HG02798 (cell line): ENCODE data around the gene CST6.

Experiments
- ATAC-seq: cut with Tn5 transposase; IDR thresholded peaks from one replicate; pipeline ENCODE4 v1.9.1; 2021; ENCODE audit warnings: mild to moderate bottlenecking; ENCODE audit not compliant: unreplicated experiment, poor library complexity

Gene CST6

DNA sequence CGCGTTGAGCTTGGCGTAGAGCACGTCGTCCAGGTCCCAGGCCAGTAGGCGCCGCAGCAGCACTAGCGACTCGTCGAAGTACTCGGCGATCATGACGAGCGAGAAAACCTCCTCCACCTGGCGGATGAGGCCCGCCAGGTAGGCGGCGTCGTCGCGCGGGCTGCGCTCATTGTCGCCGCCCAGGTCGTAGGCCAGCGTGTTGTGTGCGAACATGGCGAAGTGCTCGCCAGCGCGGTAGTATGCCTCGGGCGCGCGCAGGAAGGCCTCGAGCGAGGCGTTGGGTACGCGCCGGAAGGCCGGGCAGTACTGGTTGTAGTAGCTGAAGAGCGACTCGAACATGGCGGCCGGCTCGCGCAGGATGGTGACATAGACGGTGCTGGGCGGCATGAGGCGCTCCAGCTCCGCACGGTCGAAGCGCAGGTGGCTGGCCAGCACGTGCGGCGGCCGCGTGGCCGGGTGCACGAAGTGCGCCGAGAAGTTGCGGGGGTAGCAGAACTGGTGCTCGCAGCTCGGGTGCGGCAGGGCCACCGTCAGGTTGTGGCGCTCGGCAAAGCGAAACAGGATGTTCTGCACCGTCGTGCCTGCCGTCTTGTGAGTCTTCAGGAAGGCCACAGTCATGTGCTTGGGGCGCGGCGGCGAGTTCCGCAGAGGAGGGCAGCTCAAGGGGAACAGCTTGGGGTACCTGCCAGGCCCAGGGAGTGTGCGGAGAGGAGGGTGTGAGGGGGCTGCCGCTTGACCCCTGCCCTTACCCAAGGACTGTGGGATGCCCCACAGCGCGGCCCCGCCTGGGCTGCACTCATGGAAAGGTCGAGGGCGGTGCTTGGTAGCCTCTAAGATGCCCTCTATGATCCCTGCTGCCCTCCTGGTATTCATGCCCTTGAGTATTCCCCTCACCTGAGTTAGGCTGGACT is 31.4 kb downstream of the CST6 start:
- no peak for ATAC-seq

DNA sequence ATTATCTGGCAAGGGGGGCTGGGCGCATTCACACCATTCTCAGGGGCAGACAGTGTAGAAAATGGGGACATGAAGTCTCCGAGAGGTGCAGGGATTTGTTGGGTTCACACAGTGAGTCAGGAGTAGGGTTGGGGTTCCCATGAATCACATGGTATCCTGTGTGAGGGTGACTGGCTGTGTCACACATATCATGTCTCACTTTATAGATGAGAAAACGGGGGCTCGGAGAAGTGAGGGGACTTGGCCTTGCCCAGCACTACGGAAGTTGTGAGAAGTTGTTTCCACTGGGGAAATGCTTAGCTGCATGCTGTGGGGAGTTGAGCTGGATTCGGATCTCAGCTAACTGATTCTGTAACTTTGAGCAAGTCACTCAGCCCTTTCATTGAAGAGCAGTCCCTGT is 32.9 kb downstream of the CST6 start:
- ATAC-seq, result no peak

DNA sequence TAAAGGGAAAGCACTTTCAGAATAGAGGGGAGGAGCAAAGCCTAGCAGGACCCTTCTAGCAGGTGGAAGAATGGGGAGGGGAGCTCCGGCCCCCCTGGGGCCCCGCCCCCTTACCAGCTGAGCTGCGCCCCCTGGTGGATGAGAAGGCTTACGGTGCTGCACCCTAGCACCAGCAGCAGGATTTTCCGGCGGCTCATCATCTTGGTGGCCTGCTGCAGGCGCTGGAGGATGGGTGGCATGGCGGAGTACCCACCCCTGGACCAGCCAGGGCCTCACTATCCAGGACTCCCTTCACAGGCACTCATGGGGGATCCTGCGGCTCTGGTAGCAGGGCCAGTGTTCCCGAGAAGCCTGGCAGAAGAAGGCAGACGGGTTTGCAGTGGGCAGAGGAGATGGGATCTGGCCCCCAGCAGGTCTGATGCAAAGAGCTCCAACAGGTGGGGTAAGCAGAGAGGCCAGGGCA is 33.4 kb downstream of the CST6 start:
- ATAC-seq, result peak; percentile 63

DNA sequence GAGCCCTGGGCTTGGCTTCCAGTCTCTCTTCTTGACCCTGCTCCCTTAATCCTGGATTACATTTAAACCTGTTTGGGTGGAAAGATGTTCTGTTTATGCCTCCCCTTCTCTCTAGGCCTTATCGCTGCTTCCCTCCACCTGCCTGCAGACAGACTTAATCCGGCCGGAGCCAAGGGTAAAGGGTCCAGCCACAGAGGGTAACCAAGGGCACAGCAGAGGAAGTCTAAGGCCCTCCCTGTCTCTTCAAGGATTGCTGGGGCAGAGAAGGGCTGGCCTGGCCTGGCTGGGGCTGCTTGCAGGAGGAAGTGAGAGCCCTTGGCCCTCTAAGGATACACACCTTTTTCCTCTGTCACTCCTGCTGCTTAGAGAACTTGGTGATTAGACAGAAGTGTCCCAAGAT is 35.1 kb downstream of the CST6 start:
- ATAC-seq, result no peak

DNA sequence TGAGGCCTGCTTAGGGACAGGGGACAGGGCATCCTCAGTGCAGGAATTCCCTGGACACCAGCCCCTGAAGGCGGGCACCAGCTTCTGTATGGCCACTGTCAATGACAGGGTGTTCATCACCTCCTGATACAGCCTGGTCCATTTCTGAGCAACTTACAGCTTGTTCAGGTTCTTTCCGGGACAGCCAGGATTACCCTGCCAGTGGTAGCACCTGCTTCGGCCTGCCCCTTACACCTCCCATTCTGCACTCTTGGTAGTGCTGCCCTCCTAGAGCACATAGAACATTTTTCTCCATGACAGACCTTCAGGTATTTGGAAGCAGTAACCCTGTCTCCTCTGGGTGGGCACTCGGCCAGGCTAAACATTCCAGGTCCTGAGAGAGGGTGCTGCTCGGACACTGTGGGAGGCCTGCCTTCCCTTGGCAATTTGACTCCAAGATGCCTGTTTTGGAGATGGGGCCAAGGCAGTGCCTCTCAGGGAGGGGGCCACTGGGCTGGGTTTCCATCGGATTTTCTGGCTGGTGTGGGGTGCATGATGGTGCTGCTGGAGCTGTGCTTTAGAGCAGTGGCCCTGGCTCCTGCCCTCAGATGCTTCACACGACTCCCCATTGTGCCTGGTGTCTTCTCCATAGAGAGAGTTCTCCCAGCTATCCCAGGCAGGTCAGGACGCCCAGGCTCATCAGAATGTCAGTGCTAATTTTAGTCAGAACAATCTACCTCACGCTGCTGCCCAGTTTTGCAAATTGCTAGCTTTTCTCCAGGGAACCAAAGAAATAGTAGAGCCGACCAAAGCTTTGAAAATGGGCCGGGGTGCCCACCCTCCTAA is 35.9 kb downstream of the CST6 start:
- ATAC-seq, result no peak

DNA sequence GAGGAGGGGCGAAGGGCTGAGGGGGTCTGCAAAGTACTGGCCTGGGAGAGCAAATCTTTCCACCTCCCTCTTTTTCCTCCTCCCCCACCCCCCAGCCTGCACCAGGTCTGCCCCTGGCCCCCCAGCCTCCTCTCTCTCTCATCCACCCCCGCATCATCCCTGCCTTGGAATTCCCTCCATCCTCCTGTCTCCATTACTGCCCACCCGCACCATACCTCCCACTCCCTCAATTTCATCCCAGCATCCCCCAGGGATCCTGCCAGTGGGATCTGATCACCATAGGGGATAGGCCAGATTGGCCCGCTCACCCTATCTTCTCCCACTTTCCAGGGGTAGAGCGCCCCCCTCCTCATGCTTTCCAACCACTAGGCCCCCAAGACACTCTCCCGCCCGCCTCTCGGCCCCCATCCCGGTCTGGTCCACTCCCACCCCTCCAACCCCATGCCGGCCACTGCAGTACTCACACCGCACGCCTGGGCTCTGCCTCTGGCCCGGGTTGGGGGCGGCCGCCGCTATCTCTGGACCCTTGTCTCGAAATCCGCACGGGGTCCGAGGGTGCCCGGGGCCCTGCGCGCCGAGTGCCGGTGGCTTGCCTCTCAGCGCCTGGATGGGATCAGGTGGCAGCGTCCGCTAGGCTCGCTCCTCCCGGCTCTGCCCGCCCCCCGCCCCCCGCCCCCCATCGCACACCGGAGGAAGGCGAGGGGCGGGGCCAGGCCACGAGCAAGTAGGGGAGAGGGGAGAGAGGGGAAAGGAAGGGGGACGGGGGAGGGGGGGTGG is 36.9 kb downstream of the CST6 start, which contains the start of gene GAL3ST3:
TSS of gene GAL3ST3 (minus strand) at position 615 of the 777 bp plus-strand sequence. CDS start 3,746 bp downstream, outside the sequence.
- no peak for ATAC-seq

DNA sequence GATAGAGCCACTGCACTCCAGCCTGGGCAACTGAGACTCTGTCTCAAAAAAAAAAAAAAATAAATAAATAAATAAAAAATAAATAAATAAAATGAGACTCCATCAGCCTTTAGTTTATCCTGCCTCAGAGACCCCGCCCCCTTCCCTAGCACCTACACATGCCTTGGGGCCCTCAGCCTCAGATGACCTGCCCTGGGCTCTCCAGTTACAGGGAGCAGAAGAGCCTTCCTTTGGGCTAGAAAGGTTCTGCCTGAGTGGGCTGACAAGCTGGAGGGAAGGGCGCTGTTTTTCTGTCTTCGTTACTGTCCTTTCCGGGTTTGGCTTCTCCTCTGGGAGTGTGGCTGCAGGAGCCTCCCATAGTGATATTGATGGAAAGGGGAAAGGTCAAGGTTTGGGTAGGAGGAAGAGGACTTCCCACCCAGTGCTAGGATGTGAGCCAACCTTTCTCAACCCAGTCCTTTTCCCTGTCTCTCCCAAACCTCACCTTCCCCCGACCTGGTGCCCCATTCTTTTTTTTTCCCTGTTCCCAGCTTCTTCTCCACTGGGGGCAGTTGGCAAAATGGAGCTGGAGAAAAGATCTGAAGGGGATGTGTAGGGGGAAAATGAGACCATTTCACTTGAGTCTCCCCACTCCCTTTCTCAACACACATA is 38.9 kb downstream of the CST6 start:
- ATAC-seq, result no peak

DNA sequence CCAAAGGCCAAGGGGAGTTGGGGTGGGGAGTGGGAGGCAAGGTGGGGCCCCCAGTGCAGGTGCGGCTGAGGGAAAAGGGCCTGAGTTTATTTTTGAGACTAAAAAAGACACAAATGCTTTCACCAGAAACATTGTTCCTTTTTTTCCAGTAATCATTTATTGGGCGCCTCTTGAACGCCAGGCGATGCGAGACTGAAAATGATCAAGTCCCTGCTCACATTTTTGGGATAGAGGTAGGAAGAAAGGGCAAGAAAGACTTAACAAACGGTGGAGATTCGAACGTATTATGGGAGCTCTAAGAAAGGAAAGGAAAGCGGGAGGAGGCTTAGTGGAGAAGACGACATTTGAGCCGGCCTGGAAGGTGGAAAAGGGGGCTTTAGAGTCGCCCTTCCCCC is 39.6 kb downstream of the CST6 start:
- ATAC-seq, result no peak

DNA sequence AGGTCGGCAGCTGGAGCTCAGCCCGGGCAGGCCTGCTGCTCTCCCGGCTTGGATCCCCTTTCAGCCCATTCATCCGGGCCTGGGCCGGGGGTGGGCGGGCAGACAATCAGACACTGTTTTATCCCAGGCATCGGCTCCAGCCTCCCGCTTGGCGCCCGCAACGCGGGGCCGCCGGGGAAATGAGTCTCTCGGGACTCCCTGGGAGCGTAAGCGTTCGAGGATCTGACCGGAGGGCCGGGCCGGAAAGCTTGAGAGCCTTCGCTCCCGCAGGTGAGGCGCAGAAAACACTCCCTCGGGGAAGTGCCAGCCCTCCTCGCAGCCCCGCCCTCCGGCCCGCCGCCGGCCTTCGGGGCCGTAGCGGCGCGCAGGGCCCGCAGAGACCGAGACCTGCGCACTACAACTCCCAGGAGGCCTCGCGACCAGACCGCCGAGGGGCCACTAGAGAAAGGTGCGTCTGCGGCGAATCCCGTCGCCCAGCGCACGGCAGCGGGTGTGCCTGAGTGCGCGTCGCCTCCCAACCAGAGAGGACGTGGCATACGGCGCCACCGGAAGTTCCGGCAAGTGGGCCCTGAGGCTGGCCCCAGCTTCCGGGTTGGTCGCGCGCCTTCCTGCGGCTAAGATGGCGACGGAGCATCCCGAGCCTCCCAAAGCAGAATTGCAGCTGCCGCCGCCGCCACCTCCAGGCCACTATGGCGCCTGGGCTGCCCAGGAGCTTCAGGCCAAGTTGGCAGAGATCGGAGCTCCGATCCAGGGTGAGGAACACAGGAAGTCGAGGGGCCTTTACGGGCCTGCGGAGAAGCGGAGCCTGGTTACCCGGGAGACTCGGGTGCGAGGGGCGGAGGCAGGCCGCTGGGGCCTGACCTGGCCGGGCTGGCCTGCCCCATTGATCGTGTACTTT is 40.2 kb downstream of the CST6 start, which contains the start of gene SF3B2:
TSS of gene SF3B2 (plus strand) at position 599 of the 898 bp plus-strand sequence. CDS start at position 620, 21 bp downstream.
- peak; percentile 97 for ATAC-seq

DNA sequence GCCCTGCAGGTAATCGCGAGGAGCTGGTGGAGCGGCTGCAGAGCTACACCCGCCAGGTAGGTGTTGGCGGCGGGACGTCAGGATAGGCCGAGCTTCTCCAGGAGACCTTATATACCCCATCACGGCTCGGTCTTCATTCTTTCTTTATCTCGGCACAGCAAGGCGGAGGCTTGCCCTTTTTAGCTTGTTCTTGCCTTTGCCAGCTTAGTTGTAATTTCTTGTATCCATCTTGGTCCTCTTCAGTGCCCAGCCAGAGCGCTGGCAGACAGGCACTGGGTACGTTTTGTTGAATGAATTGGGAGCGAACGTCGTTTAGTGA is 40.8 kb downstream of the CST6 start:
- no peak for ATAC-seq

DNA sequence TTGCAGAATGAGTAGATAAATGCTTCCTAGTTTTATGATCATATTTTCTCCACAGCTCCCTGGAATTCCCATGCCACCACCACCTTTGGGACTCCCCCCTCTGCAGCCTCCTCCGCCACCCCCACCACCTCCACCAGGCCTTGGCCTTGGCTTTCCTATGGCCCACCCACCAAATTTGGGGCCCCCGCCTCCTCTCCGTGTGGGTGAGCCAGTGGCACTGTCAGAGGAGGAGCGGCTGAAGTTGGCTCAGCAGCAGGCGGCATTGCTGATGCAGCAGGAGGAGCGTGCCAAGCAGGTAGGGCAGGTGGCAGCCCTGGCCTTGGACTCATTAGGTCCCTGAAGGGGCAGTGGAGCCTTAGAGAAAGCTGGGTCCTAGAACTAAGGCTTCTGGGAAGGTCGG is 43.2 kb downstream of the CST6 start:
- ATAC-seq, result no peak

DNA sequence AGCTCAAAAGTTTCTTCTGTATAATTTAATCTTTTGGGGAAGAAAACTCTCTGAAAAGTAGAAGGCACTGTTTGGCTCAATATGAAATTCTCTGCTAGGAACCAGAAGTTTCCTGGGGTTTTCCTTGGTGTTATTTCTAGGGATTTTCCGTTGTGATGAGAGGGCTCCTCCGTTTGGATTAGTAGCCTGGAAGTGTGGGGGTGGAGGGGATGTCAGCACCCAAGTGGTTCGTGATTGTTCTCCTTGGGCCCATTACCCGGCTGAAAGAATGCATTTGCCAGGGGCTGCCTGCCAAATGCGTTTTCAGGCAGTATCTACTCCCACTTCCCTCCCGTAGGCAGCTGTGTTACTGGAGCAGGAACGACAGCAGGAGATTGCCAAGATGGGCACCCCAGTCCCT is 44.7 kb downstream of the CST6 start:
- ATAC-seq, result no peak

DNA sequence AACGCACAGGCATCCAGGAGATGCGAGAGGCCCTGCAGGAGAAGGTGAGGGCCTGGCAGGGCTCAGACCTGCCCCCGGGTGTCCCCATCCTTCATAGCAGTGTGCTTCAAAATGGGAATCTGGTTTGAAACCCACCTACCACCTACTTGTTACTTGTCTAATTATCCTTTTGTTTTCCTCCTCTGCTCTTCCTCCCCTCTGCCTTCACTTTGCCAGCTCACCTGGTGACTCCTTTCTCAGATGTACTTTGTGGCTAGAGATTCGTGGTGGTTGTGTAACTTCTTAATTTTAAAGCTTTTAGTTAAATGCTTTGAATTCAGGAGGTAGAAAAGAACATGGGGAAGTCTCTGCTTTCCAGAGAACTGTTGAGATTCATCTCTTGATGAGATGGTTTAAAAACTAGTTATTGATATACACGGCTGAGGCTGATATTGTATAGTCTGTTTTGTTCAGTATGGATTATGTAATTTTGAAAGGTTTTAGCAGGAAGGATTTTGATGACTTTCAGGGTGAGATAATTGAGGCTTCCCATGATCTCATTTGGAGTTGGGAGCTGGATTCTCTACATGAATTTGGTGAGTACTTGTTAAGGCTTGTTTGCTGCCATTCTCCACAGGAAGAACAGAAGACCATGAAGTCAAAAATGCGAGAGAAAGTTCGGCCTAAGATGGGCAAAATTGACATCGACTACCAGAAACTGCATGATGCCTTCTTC is 48.3 kb downstream of the CST6 start:
- ATAC-seq, result no peak

DNA sequence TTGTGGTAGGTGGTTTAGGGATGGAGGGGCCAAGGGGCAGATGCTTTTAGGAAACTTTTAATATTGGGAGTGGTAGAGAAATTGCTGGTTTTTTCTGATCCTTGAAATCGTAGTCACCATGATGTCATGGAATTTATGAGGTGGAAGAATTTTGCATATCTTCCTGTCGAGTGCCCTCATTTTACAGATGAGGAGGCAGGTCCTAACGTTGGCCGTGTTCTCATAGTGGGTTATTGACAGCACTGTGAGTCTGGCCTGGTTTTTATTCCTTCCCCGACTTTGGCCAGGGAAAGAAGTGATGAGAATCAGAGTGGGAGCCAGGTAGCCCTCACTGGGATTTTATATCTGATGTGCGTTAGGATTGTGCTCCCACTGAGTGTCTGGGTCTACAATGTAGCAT is 49.5 kb downstream of the CST6 start:
- ATAC-seq, result no peak

DNA sequence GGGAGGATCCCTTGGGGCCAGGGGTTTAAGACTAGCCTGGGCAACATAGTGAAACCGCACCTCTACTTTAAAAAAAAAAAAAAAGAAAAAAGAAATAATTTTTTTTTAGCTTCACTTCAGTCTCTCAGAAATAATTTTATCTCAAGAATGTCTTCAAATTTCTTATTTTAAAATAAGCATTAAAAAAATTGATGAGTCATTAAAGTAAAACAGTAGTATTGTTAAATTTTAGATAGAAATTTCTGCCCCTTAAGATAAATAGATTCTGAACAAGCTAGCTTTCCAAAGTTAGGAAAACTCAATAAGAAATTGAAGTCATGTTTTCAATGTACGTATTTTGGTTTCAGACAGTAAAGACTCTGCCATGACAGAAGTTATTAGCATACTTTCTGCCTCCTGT is 50.6 kb downstream of the CST6 start:
- ATAC-seq, result no peak
